Endothelial cell of umbilical vein (primary cell): ENCODE measurements around the gene GATA3. TPM values are rescaled to one million over a fixed set of nuclear protein-coding genes. Genes with fewer than 3 reads are reported as not detected.

Source experiments
- BruUV-seq: library from RNA; stranded (reverse); fragments of 400-500 nt; replicated peaks from 2 replicates; lab custom pipeline; 2021; lab: Mats Ljungman, UMichigan
- CTCF ChIA-PET: fragments of 300-600, 350-600 bp; sonication (Branson Sonifier 250); formaldehyde crosslinking; loops from one replicate; lab custom pipeline; 2021; ENCODE audit warnings: antibody characterized with exemption, inconsistent platforms; lab: Charles Lee
- POLR2A ChIA-PET: fragments of 300-600, 350-600 bp; sonication (Branson Sonifier 250); formaldehyde crosslinking; loops from one replicate; lab custom pipeline; 2021; ENCODE audit warnings: antibody characterized with exemption, inconsistent platforms; lab: Charles Lee
- DNase-seq: peaks from one replicate; pipeline ENCODE4 v3.0.0-alpha.2; 2011; ENCODE audit warnings: low read depth, low spot score
- FAIRE-seq: peaks from 2 replicates; lab custom pipeline; 2011; peaks lifted over from hg19 to GRCh38; lab: Jason Lieb, UNC
- H2AFZ ChIP-seq: 2 replicates; pipeline ENCODE4 v1.6.0; 2012; ENCODE audit warnings: low read depth, low read length, control low read depth, inconsistent platforms
- H3K27ac ChIP-seq: 2 replicates; pipeline ENCODE4 v1.5.1; 2011; ENCODE audit warnings: low read depth, mild to moderate bottlenecking, control low read depth, low read length, moderate library complexity; ENCODE audit not compliant: insufficient read depth
- H3K27me3 ChIP-seq, 2 experiments: 2 replicates each; pipeline versions ENCODE4 v1.6.0 to v1.6.1; 2011; ENCODE audit warnings: low read length in 2 of 2, mixed read lengths in 1 of 2; ENCODE audit not compliant: control insufficient read depth in 2 of 2, insufficient read depth in 2 of 2
- H3K36me3 ChIP-seq, 2 experiments: 2 replicates in 1 of 2; 3 replicates in 1 of 2; pipeline ENCODE4 v1.5.1; 2011; ENCODE audit warnings: low read length in 2 of 2, mild to moderate bottlenecking in 1 of 2, moderate library complexity in 1 of 2; ENCODE audit not compliant: control insufficient read depth in 2 of 2, insufficient read depth in 2 of 2; ENCODE audit errors: extremely low read depth in 1 of 2
- H3K4me1 ChIP-seq: 3 replicates; pipeline ENCODE4 v1.5.1; 2011; ENCODE audit warnings: mild to moderate bottlenecking, low read length; ENCODE audit not compliant: control insufficient read depth, insufficient read depth; ENCODE audit errors: extremely low read depth
- H3K4me2 ChIP-seq: 2 replicates; pipeline ENCODE4 v1.6.1; 2011; ENCODE audit warnings: low read length, control low read depth, mixed read lengths; ENCODE audit not compliant: insufficient read depth
- H3K4me3 ChIP-seq, 3 experiments: fragments of 200-600 bp in 1 of 3; sonication (generic), shearing (Covaris generic) in 1 of 3; replicated peaks in 1 of 3; 2 replicates each; pipeline ENCODE4 v1.5.1; 2011 to 2016; ENCODE audit warnings: control low read depth in 3 of 3, low read length in 3 of 3, mild to moderate bottlenecking in 2 of 3, inconsistent platforms in 1 of 3, low read depth in 1 of 3, moderate library complexity in 1 of 3; ENCODE audit not compliant: insufficient read depth in 1 of 3
- H3K79me2 ChIP-seq: 2 replicates; pipeline ENCODE4 v1.6.0; 2012; ENCODE audit warnings: low read length, inconsistent platforms; ENCODE audit not compliant: control insufficient read depth, insufficient read depth
- H3K9ac ChIP-seq: replicated peaks from 2 replicates; pipeline ENCODE3; 2011; ENCODE audit warnings: low read length, control low read depth; ENCODE audit not compliant: insufficient read depth; ENCODE audit errors: extremely low read depth
- H3K9me1 ChIP-seq: replicated peaks from 3 replicates; pipeline ENCODE4 v1.6.0; 2011; ENCODE audit warnings: mild to moderate bottlenecking, low read length; ENCODE audit not compliant: control insufficient read depth, insufficient read depth; ENCODE audit errors: extremely low read depth
- H3K9me3 ChIP-seq: replicated peaks from 2 replicates; pipeline ENCODE4 v1.5.1; 2012; ENCODE audit warnings: low read length, inconsistent platforms; ENCODE audit not compliant: control insufficient read depth, insufficient read depth
- H4K20me1 ChIP-seq: replicated peaks from 2 replicates; pipeline ENCODE3; 2011; ENCODE audit warnings: mild to moderate bottlenecking, low read length; ENCODE audit not compliant: control insufficient read depth, insufficient read depth; ENCODE audit errors: extremely low read depth
- EZH2 ChIP-seq: IDR thresholded peaks from 2 replicates; pipeline ENCODE4 v1.6.1; 2012; ENCODE audit warnings: borderline replicate concordance, low read depth, mild to moderate bottlenecking, moderate library complexity, low read length, inconsistent platforms; ENCODE audit not compliant: severe bottlenecking
- FOS ChIP-seq: IDR thresholded peaks from 2 replicates; pipeline ENCODE4 v1.6.1; 2011; ENCODE audit warnings: mild to moderate bottlenecking, low read length, moderate library complexity, borderline replicate concordance; ENCODE audit not compliant: insufficient read depth
- GATA2 ChIP-seq: IDR thresholded peaks from 2 replicates; pipeline ENCODE4 v1.7.0; 2011; ENCODE audit warnings: low read depth, mild to moderate bottlenecking, moderate library complexity, mixed read lengths, low read length; ENCODE audit not compliant: insufficient read length, insufficient read depth
- JUN ChIP-seq: IDR thresholded peaks from 2 replicates; pipeline ENCODE4 v1.6.1; 2011; ENCODE audit warnings: borderline replicate concordance, low read depth; ENCODE audit not compliant: insufficient read length, insufficient read depth
- MAX ChIP-seq: IDR thresholded peaks from 2 replicates; pipeline ENCODE4 v1.6.1; 2011; ENCODE audit not compliant: insufficient read depth, insufficient read length
- MYC ChIP-seq: IDR thresholded peaks from one replicate; pipeline ENCODE4 v1.6.1; 2011; ENCODE audit warnings: mild to moderate bottlenecking, low read depth, low read length
- POLR2A ChIP-seq: IDR thresholded peaks from 2 replicates; pipeline ENCODE4 v1.6.1; 2012; ENCODE audit warnings: low read depth, mild to moderate bottlenecking, control low read depth, low read length
- POLR2AphosphoS5 ChIP-seq: IDR thresholded peaks from 2 replicates; pipeline ENCODE4 v1.6.1; 2012; ENCODE audit warnings: low read depth, mild to moderate bottlenecking, control low read depth, low read length, moderate library complexity; ENCODE audit not compliant: insufficient read depth
- dilution Hi-C: fragments of 300-500 bp; cut with MboI; formaldehyde crosslinking; loops from one replicate; pipeline ENCODE4 v1.15.0; 2019; ENCODE audit warnings: low sequenced_read_pairs; ENCODE audit not compliant: extremely low pct_ligation_motif_present
- intact Hi-C: fragments of 100-400 bp; cut with micrococcal nuclease; formaldehyde crosslinking; loops from one replicate; pipeline ENCODE4 v1.10.0; 2022
- polyA plus RNA-seq, 4 experiments: library from polyadenylated mRNA; depleted of rRNA in 3 of 4; stranded (reverse) in 3 of 4; unstranded in 1 of 4; fragments of >200 nt; gene quantifications; 2 replicates each; pipeline versions ENCODE4 v1.2.1 to v1.2.3, GENCODE V29; 2011 to 2012; ENCODE audit warnings: missing spikeins in 1 of 4
- total RNA-seq: library from RNA; stranded (reverse); gene quantifications from 2 replicates; pipeline ENCODE4 v1.2.3, GENCODE V29; 2021
- TF ChIP-seq, protein P1 (sequence below), 2 donors: IDR thresholded peaks; 1 replicate in 1 of 2; 2 replicates in 1 of 2; pipeline ENCODE4 v1.5.1; 2011; ENCODE audit warnings: low read length in 2 of 2, mild to moderate bottlenecking in 2 of 2, moderate library complexity in 2 of 2, control low read depth in 1 of 2, inconsistent platforms in 1 of 2, low read depth in 1 of 2; ENCODE audit not compliant: insufficient read depth in 1 of 2; ENCODE audit errors: extremely low read depth in 1 of 2

The GATA3 gene
- total and polyA plus RNA-seq, 2 donors (not counting 3 experiments of a cell fraction or from before 2014, with no cell fraction given): 9.3 to 33.0 TPM

DNA sequence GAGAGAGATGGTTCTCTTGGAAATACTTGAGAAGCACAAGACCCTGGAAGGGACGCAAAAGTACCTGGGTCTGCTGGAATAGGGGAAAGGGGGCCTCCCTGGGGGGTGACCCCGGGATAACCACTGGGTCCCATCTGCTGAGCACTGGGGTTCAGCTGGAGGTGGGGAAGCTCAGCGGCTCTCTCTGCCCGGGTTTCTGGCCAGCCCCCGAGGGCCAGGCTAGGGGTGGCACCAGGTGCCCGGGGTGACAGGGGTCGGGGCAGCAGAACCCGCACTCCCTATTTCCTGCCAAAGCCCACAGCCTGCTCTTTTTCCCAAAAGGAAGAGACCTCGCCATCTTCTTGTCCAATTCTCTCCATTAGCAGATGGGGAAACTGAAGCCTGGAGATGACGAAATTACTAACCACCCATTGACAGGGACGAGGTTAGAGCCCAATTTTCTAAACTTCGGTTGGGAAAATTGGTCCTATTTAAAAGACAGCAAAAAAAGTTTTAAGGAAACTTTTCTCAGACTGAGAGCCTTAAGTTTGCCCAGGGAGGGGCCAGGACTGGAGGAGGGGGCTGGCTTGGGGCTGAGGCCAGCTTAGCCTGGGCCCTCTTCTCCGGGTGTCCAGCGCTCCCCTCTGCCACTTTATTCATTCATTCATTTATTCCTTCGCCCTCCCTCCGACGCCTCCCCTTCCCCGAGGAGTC lies 17.8 kb upstream of the GATA3 start:
- no peaks in the 10 kb centered on the region for H3K9me1 ChIP-seq
- peak overlapping the region; percentile 84 for H3K4me2 ChIP-seq
- H3K4me1 ChIP-seq: peaks cover 33% of the 10 kb centered on the region
- H3K9ac ChIP-seq: no peak overlapping the region
- DNase-seq: no peak
- no peak overlapping the region for H2AFZ ChIP-seq
- CTCF ChIA-PET: interaction anchor here (1.4 kb wide), 1 partner anchor 88 kb away, joined by 3 read pairs; no protein-coding TSS in a partner anchor
- dilution Hi-C loops (no loop called here), intact Hi-C loops (no loop called here)
- TF ChIP-seq EZH2: no peak
- no peak for TF ChIP-seq POLR2A
- TF ChIP-seq POLR2AphosphoS5: no peak
- TF ChIP-seq FOS: no peak
- TF ChIP-seq MYC: no peak
- no peak for TF ChIP-seq GATA2
- TF ChIP-seq MAX: no peak
- no peak for TF ChIP-seq JUN
- TF ChIP-seq, protein P1, sequence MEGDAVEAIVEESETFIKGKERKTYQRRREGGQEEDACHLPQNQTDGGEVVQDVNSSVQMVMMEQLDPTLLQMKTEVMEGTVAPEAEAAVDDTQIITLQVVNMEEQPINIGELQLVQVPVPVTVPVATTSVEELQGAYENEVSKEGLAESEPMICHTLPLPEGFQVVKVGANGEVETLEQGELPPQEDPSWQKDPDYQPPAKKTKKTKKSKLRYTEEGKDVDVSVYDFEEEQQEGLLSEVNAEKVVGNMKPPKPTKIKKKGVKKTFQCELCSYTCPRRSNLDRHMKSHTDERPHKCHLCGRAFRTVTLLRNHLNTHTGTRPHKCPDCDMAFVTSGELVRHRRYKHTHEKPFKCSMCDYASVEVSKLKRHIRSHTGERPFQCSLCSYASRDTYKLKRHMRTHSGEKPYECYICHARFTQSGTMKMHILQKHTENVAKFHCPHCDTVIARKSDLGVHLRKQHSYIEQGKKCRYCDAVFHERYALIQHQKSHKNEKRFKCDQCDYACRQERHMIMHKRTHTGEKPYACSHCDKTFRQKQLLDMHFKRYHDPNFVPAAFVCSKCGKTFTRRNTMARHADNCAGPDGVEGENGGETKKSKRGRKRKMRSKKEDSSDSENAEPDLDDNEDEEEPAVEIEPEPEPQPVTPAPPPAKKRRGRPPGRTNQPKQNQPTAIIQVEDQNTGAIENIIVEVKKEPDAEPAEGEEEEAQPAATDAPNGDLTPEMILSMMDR (IDR thresholded peaks at IDR 0.05; ENCODE audit: extremely low read depth in 1 of 2, insufficient read depth in 1 of 2, low read depth in 1 of 2, low read length in 2 of 2): no peak
- no peaks in the 10 kb centered on the region for H3K9me3 ChIP-seq
- BruUV-seq: no TSS peak
- no peaks in the 10 kb centered on the region for H4K20me1 ChIP-seq
- POLR2A ChIA-PET: no interaction called here
- no peaks in the 10 kb centered on the region for H3K79me2 ChIP-seq
- no peak overlapping the region for H3K27ac ChIP-seq
- no peak overlapping the region for H3K4me3 ChIP-seq
- H3K36me3 ChIP-seq: no peaks in the 10 kb centered on the region
- no peak for FAIRE-seq
- H3K27me3 ChIP-seq: peaks cover 31 to 38% of the 10 kb centered on the region in 2 experiments
